Epithelial cell of esophagus (primary cell): ENCODE measurements around the gene DYNLRB1.
A peak's percentile ranks its signal among the peaks of the same experiment; 100 is the strongest.

Source experiments
- DNase-seq: peaks from one replicate; pipeline ENCODE4 v3.0.0; 2010; ENCODE audit warnings: low read depth
- H3K4me3 ChIP-seq: 2 replicates; pipeline ENCODE4 v1.5.1; 2011; ENCODE audit warnings: mild to moderate bottlenecking, low read length, control low read depth
- TF ChIP-seq, protein P1 (sequence below): IDR thresholded peaks from 2 replicates; pipeline ENCODE4 v1.5.1; 2011; ENCODE audit warnings: low read depth, mild to moderate bottlenecking, low read length, control low read depth, inconsistent platforms; ENCODE audit not compliant: insufficient read depth; ENCODE audit errors: missing control alignments

The DYNLRB1 gene

DNA sequence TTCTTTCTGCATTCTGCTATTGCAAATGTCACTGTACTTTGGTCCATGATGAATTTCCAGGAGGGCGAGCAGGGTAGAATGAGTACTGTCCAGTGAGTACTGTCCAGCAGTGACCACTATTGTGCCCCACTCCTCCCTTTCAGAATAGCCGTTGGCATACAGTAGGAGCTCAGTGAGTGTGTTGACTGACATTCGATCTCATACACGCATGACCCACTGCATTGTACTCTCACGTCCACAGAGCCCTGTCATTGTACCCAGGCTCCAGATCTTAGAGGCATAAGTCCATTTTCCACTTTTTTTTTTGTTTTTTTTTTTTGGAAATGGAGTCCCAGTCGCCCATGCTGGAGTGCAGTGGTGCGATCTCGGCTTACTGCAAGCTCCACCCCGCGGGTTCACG is 8.2 kb downstream of the DYNLRB1 start:
- TF ChIP-seq, protein P1, sequence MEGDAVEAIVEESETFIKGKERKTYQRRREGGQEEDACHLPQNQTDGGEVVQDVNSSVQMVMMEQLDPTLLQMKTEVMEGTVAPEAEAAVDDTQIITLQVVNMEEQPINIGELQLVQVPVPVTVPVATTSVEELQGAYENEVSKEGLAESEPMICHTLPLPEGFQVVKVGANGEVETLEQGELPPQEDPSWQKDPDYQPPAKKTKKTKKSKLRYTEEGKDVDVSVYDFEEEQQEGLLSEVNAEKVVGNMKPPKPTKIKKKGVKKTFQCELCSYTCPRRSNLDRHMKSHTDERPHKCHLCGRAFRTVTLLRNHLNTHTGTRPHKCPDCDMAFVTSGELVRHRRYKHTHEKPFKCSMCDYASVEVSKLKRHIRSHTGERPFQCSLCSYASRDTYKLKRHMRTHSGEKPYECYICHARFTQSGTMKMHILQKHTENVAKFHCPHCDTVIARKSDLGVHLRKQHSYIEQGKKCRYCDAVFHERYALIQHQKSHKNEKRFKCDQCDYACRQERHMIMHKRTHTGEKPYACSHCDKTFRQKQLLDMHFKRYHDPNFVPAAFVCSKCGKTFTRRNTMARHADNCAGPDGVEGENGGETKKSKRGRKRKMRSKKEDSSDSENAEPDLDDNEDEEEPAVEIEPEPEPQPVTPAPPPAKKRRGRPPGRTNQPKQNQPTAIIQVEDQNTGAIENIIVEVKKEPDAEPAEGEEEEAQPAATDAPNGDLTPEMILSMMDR = no peak
- no peak for DNase-seq
- no peak overlapping the region for H3K4me3 ChIP-seq

DNA sequence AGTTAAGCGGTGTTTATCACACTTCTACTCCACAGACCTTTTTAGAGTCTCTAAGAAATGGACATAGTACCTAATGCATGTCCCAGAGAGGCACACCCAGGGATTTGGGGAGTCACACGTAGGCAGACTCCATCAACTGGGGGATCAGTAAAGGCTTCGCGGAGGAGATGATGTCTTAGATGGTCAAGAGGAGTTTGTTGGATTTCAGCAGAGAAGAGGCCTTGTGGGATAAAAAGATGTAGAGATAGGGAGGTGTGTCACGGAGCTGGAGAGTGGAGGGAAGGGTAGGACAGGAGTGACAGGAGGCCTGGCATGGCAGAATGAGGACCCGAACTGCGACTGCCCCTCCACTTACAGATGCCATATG is 9.1 kb downstream of the DYNLRB1 start:
- no peak overlapping the region for H3K4me3 ChIP-seq
- DNase-seq = no peak
- TF ChIP-seq, protein P1 = no peak

DNA sequence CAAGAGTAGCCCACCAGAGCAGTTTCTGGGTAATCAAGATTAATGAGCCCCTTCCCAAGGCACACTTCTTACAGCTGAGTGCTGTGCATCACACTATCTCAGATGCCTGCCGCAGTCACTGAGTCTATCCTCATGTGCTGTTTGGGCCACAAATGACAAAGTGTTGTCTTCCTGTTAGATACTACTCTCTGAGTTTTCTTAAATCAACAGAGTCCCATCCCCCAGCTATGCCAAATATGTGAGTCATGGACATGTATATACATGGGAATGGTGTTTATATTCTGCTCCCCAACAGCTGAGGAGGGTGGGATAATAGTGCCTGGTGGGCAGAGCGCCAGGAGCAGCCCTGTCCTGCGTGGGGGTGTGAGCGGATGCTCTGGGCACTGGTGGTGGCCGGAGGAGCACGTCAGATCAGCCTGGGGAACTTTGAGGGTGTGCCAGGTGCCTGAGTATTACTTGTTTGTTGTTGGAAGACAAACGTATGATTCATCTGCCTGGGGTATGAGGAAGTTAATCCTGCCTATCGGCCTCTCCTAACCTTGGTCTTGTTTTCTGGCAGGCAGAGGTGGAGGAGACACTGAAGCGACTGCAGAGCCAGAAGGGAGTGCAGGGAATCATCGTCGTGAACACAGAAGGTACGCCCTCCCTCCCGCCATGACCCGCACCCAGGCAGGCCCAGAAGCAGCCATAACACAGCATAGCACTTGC is 9.6 kb downstream of the DYNLRB1 start:
- H3K4me3 ChIP-seq = no peak overlapping the region
- TF ChIP-seq, protein P1 = no peak
- peak; percentile 99 for DNase-seq

DNA sequence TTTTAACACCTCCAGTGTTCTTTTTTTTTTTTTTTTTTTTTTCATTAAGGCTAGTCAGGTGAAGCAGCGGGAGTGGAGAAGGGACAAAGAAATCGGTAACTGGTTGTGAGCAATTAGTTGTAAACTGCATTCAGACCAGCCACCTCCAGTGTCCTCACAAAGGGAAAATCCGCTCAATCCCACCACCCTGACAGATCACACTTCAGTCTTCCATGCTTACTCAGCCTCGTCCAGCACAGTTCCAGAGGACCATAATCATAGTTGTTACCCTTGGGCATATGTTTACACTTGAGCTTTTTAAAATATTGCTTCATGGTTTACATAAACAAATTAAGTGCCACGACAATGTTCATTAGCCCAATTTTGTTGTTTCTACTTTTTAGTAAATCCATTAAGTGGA is 10.2 kb downstream of the DYNLRB1 start:
- no peak for DNase-seq
- TF ChIP-seq, protein P1 = no peak
- H3K4me3 ChIP-seq = no peak overlapping the region

DNA sequence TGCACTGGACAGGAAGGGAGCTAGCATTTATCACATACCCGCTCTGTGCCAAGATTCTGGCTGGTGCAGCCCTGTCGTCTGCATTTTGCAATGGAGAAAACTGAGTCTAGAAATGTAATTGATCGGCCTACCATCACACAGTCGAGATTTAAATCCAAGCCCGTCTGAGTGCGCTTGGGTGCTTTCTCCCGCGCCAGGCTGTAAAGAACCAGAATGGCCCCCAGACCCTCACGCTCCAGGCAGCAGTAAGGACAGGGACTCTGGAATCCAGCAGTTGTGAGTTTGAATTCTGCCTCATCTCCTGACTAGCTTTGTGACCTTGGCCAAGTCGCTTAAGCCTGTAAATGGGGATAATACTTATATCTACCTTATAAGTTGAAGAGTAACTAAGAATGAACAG is 10.8 kb downstream of the DYNLRB1 start:
- no peak overlapping the region for H3K4me3 ChIP-seq
- DNase-seq = no peak
- TF ChIP-seq, protein P1 = no peak

DNA sequence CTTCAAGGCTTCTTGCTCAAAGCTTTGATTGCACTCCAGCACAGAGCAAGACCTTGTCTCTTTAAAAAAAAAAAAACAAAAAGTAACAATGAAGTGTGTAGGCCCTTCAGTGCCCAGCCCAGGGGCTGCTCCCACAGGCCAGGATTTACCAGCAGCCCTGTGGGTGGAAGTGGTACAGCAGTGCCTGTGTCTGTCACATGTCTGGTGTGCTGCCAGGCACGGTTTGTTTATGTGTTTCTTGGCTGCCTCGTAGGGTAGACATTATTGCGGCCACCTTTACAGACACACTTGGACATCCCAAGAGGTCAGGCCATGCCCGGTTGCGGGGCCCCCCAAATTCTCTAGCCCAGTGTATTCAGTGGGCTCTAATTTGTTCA is 12.7 kb downstream of the DYNLRB1 start:
- TF ChIP-seq, protein P1 = no peak
- no peak overlapping the region for H3K4me3 ChIP-seq
- no peak for DNase-seq

DNA sequence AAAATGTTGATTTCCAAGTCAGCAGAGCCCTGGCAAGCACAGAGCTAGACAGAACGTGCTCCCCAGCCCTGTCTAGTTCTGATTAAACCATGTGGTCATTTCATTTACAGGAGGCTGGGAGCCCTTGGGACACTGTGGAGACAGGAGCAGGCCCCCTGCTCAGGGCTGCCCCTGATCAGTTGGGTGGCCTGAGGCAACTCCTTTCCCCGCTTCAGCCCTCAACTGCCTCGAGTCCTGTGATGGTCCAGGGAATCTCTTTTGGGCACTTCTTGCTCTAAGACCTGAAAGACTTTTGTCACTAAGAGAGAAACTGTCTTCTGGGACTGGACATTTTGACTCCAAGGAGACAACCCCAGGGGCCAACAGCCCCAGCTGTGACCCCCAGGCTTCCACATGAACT is 13.5 kb downstream of the DYNLRB1 start:
- TF ChIP-seq, protein P1 = no peak
- no peak for DNase-seq
- no peak overlapping the region for H3K4me3 ChIP-seq
